Measurements from ENCODE around the gene COL6A2. TPM values are rescaled to one million over a fixed set of nuclear protein-coding genes. Genes with fewer than 3 reads are reported as not detected.

COL6A2 gene
- total RNA-seq, 1 donor from 2014 or later, result 120 TPM

DNA sequence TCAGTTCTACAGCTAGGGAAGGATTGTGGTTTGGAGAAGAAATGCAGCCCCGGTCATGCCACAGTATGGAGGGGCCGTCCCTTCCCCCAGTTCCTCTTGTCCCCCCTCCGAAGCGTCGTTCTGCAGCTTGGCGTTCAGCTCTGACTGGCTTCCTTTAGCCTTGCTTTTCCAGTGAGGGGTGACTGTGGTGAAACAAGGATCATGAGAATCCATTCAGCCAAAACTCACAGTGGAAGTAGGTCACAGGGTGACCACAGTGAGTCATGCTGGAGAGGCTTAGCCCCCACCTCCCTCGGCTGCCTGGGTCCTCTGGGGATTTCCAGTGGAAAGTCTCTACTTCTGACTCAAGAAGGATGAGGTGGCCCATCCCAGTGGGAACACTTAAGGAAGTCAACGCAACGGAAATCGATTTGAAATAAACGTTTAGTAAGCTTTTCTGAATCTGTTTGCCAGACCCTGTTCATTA lies 37.3 kb upstream of the COL6A2 start:
- DNase-seq (ENCODE audit: low read depth) (peak; percentile 99), FAIRE-seq (peak; percentile 96)
- Histone ChIP-seq H3K4me2 (ENCODE audit: low read length) (peak overlapping the region; percentile 58), H3K27ac (ENCODE audit: low read depth, low read length) (peak overlapping the region; percentile 99), H3K9me3 (ENCODE audit: insufficient read depth, low read depth, low read length) (peaks cover 10% of the 10 kb centered on the region), H4K20me1 (ENCODE audit: insufficient read depth, low read length) (no peaks in the 10 kb centered on the region), H3K36me3 (ENCODE audit: insufficient read depth, low read length) (no peaks in the 10 kb centered on the region), H3K4me3 (ENCODE audit: insufficient read depth, low read depth, low read length) (no peak overlapping the region), H3K27me3 (ENCODE audit: insufficient read depth, low read length) (no peaks in the 10 kb centered on the region), H3K4me1 (ENCODE audit: insufficient read depth, low read length) (peaks cover 40% of the 10 kb centered on the region), H3K9ac (ENCODE audit: low read length) (peak overlapping the region; percentile 77), H2AFZ (ENCODE audit: low read depth, low read length) (peak overlapping the region; percentile 23), H3K79me2 (ENCODE audit: insufficient read depth, low read length) (no peaks in the 10 kb centered on the region)
- no peak for TF ChIP-seq EZH2 (IDR thresholded peaks at IDR 0.05; ENCODE audit: insufficient read depth, low read length)
- TF ChIP-seq, protein P1, sequence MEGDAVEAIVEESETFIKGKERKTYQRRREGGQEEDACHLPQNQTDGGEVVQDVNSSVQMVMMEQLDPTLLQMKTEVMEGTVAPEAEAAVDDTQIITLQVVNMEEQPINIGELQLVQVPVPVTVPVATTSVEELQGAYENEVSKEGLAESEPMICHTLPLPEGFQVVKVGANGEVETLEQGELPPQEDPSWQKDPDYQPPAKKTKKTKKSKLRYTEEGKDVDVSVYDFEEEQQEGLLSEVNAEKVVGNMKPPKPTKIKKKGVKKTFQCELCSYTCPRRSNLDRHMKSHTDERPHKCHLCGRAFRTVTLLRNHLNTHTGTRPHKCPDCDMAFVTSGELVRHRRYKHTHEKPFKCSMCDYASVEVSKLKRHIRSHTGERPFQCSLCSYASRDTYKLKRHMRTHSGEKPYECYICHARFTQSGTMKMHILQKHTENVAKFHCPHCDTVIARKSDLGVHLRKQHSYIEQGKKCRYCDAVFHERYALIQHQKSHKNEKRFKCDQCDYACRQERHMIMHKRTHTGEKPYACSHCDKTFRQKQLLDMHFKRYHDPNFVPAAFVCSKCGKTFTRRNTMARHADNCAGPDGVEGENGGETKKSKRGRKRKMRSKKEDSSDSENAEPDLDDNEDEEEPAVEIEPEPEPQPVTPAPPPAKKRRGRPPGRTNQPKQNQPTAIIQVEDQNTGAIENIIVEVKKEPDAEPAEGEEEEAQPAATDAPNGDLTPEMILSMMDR (IDR thresholded peaks at IDR 0.05; ENCODE audit: insufficient read depth, low read depth, low read length), result no peak
- Mint-ChIP-seq H3K27ac (ENCODE audit: unreplicated experiment) (peak overlapping the region; percentile 26), H3K4me1 (ENCODE audit: low read depth, unreplicated experiment) (peaks cover 20% of the 10 kb centered on the region), H3K27me3 (ENCODE audit: low read depth, unreplicated experiment) (peaks cover 9% of the 10 kb centered on the region), H3K9me3 (ENCODE audit: unreplicated experiment) (peaks cover 14% of the 10 kb centered on the region), H3K4me3 (ENCODE audit: unreplicated experiment) (no peak overlapping the region), H3K36me3 (ENCODE audit: low read depth, unreplicated experiment) (peaks cover 3% of the 10 kb centered on the region)

DNA sequence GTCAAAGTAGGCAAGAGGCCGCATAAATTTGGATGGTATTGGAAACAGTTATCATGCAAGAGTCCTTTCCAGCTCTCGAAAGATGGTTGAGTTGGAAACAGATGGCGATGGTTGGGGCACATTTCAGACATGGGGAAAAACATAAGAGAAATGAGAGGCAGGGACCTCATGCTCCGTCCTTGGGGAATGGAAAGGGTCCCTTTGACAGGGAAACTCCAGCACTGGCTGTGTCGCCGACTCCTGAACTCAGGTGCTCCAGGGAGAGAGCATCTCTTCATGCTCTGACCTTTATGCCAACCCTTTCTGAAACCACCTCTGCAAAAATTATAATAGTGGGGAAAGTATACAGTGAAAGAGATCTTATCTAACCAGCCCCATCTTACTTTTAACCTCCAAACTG lies 36.8 kb upstream of the COL6A2 start:
- Histone ChIP-seq H3K27ac (ENCODE audit: low read depth, low read length) (peak overlapping the region; percentile 99), H3K4me2 (ENCODE audit: low read length) (peak overlapping the region; percentile 58), H3K4me3 (ENCODE audit: insufficient read depth, low read depth, low read length) (no peak overlapping the region), H3K36me3 (ENCODE audit: insufficient read depth, low read length) (no peaks in the 10 kb centered on the region), H3K27me3 (ENCODE audit: insufficient read depth, low read length) (no peaks in the 10 kb centered on the region), H3K79me2 (ENCODE audit: insufficient read depth, low read length) (no peaks in the 10 kb centered on the region), H3K9ac (ENCODE audit: low read length) (peak overlapping the region; percentile 76), H3K9me3 (ENCODE audit: insufficient read depth, low read depth, low read length) (peaks cover 10% of the 10 kb centered on the region), H4K20me1 (ENCODE audit: insufficient read depth, low read length) (no peaks in the 10 kb centered on the region), H3K4me1 (ENCODE audit: insufficient read depth, low read length) (peaks cover 40% of the 10 kb centered on the region), H2AFZ (ENCODE audit: low read depth, low read length) (peak overlapping the region; percentile 23)
- DNase-seq (ENCODE audit: low read depth) (no peak), FAIRE-seq (no peak)
- Mint-ChIP-seq H3K9me3 (ENCODE audit: unreplicated experiment) (peaks cover 14% of the 10 kb centered on the region), H3K4me1 (ENCODE audit: low read depth, unreplicated experiment) (peaks cover 19% of the 10 kb centered on the region), H3K4me3 (ENCODE audit: unreplicated experiment) (no peak overlapping the region), H3K27ac (ENCODE audit: unreplicated experiment) (no peak overlapping the region), H3K36me3 (ENCODE audit: low read depth, unreplicated experiment) (peaks cover 3% of the 10 kb centered on the region), H3K27me3 (ENCODE audit: low read depth, unreplicated experiment) (peaks cover 9% of the 10 kb centered on the region)
- TF ChIP-seq, protein P1 (IDR thresholded peaks at IDR 0.05; ENCODE audit: insufficient read depth, low read depth, low read length), result no peak
- no peak for TF ChIP-seq EZH2 (IDR thresholded peaks at IDR 0.05; ENCODE audit: insufficient read depth, low read length)

DNA sequence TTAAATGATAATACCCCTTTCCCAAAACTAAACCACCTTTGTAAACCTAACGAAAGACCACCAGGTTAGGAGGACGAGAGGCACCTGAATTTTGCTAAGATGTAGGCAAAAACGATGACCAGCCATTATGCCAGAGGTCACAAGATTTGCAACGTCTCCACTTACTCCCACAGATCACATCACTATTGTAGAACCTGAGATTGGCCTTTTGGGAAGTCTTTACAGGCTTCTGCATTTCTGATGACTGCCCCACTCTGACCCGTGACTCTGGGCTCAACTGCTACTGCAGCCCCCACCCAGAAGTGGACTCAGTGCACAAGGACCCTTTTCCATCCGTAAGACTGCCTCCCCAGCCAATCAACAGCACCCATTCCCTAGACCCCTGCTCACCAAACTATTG lies 36.4 kb upstream of the COL6A2 start:
- Histone ChIP-seq H3K27ac (ENCODE audit: low read depth, low read length) (peak overlapping the region; percentile 99), H3K9ac (ENCODE audit: low read length) (peak overlapping the region; percentile 76)
- no peak overlapping the region for H3K27ac Mint-ChIP-seq (ENCODE audit: unreplicated experiment)

More for the DNA sequence above, 36.4 kb upstream of the COL6A2 start:
- TF ChIP-seq EZH2 (IDR thresholded peaks at IDR 0.05; ENCODE audit: insufficient read depth, low read length), result no peak
- TF ChIP-seq, protein P1 (IDR thresholded peaks at IDR 0.05; ENCODE audit: insufficient read depth, low read depth, low read length), result no peak
- Histone ChIP-seq H2AFZ (ENCODE audit: low read depth, low read length) (no peak overlapping the region), H3K9me3 (ENCODE audit: insufficient read depth, low read depth, low read length) (peaks cover 10% of the 10 kb centered on the region), H3K27me3 (ENCODE audit: insufficient read depth, low read length) (no peaks in the 10 kb centered on the region), H3K79me2 (ENCODE audit: insufficient read depth, low read length) (no peaks in the 10 kb centered on the region), H3K4me1 (ENCODE audit: insufficient read depth, low read length) (peaks cover 40% of the 10 kb centered on the region), H3K4me3 (ENCODE audit: insufficient read depth, low read depth, low read length) (no peak overlapping the region), H3K4me2 (ENCODE audit: low read length) (peak overlapping the region; percentile 58), H3K36me3 (ENCODE audit: insufficient read depth, low read length) (no peaks in the 10 kb centered on the region), H4K20me1 (ENCODE audit: insufficient read depth, low read length) (no peaks in the 10 kb centered on the region)
- H3K36me3 Mint-ChIP-seq (ENCODE audit: low read depth, unreplicated experiment), result peaks cover 3% of the 10 kb centered on the region
- DNase-seq (ENCODE audit: low read depth) (no peak), FAIRE-seq (no peak)
- peaks cover 16% of the 10 kb centered on the region for H3K4me1 Mint-ChIP-seq (ENCODE audit: low read depth, unreplicated experiment)
- peaks cover 14% of the 10 kb centered on the region for H3K27me3 Mint-ChIP-seq (ENCODE audit: low read depth, unreplicated experiment)
- H3K4me3 Mint-ChIP-seq (ENCODE audit: unreplicated experiment), result no peak overlapping the region
- H3K9me3 Mint-ChIP-seq (ENCODE audit: unreplicated experiment), result peaks cover 14% of the 10 kb centered on the region

All from astrocyte (in vitro differentiated cells and primary cell).